Gastrocnemius medialis (tissue), 4 donors: Measurements from ENCODE around the gene RPRD1A. TPM values are rescaled to one million over a fixed set of nuclear protein-coding genes. Genes with fewer than 3 reads are reported as not detected.
A peak's percentile ranks its signal among the peaks of the same experiment; 100 is the strongest.

Experiments used
- ATAC-seq, 2 donors: fragments of 150-250 bp; one replicate each; pipeline ENCODE4 v1.9.1; 2016
- DNase-seq, 2 donors: peaks; one replicate each; pipeline ENCODE4 v3.0.0-alpha.2; 2019
- H3K27ac ChIP-seq, 4 donors: fragments of 200-600 bp; sonication (generic); 1 replicate in 1 of 4; 2 replicates in 3 of 4; pipeline ENCODE4 v1.5.1; 2016 to 2018; ENCODE audit warnings: mild to moderate bottlenecking in 2 of 4, moderate library complexity in 1 of 4
- H3K27me3 ChIP-seq, 3 donors: fragments of 200-600 bp; sonication (generic) in 2 of 3; 1 replicate in 1 of 3; 2 replicates in 2 of 3; pipeline versions ENCODE4 v1.5.1 to v1.6.0; 2016 to 2019; ENCODE audit warnings: mild to moderate bottlenecking in 1 of 3, moderate library complexity in 1 of 3
- H3K36me3 ChIP-seq, 2 donors: fragments of 200-600 bp; sonication (generic) in 1 of 2; one replicate each; pipeline ENCODE4 v1.5.1; 2017 to 2018
- H3K4me1 ChIP-seq, 2 donors: fragments of 200-600 bp; sonication (generic) in 1 of 2; one replicate each; pipeline ENCODE4 v1.5.1; 2016 to 2017; ENCODE audit warnings: mild to moderate bottlenecking in 2 of 2
- H3K4me3 ChIP-seq, 4 donors: fragments of 200-600 bp; sonication (generic) in 3 of 4; 1 replicate in 1 of 4; 2 replicates in 3 of 4; pipeline ENCODE4 v1.5.1; 2016 to 2019; ENCODE audit warnings: mild to moderate bottlenecking in 2 of 4
- H3K9me3 ChIP-seq, 3 donors: fragments of 200-600 bp; sonication (generic) in 2 of 3; 1 replicate in 1 of 3; 2 replicates in 2 of 3; pipeline ENCODE4 v1.5.1; 2016 to 2019
- POLR2A ChIP-seq, 2 donors: fragments of 450-650 bp; IDR thresholded peaks; one replicate each; pipeline ENCODE4 v1.6.1; 2017; ENCODE audit warnings: antibody characterized with exemption in 2 of 2, mild to moderate bottlenecking in 2 of 2, moderate library complexity in 2 of 2
- in situ Hi-C, 4 donors: fragments of 200-750 bp; cut with MboI; loops; one replicate each; pipeline versions ENCODE4 v1.15.0 to v1.8.0; 2017; ENCODE audit warnings: low sequenced_read_pairs in 4 of 4
- intact Hi-C: fragments of 100-400 bp; cut with DNase I; formaldehyde crosslinking; loops from one replicate; pipeline ENCODE4 v1.15.1; 2023; ENCODE audit warnings: low total_unique reads
- total RNA-seq, 4 donors: library from RNA; depleted of rRNA; stranded (reverse); fragments of >200 nt; gene quantifications; one replicate each; pipeline versions ENCODE4 v1.1.0 to v1.2.3, GENCODE V29; 2016
- TF ChIP-seq, protein P1 (sequence below), 5 experiments: fragments of 450-650 bp in 3 of 5; fragments of 200-600 bp in 2 of 5; sonication (generic) in 2 of 5; IDR thresholded peaks in 4 of 5; conservative IDR thresholded peaks in 1 of 5; 1 replicate in 4 of 5; 2 replicates in 1 of 5; pipeline ENCODE4 v1.5.1; 2016 to 2019; ENCODE audit warnings: antibody characterized with exemption in 5 of 5, mild to moderate bottlenecking in 3 of 5, moderate library complexity in 3 of 5

Gene RPRD1A
- total RNA-seq, 4 donors from 2014 or later: 59.6 to 63.8 (median 61.8) TPM

DNA sequence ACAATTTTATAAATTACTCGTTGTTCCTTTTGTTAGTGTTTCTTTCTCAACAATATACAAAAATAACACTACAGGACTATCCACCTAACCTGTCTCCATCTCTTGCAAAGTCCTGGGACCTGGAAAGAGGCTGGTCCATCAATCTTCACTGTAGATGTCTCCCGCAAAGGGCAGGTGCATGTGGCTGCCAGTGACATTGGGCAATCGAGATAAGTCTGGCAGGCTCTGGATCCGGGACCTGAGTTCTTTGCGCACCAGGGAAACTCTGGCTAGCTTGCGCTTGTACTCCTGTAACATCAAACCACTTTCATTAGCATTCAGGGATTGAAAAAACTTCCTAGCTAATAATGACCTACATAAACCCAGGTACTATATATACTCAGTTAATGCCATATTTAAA is 74.3 kb downstream of the RPRD1A start:
- ATAC-seq (peak in 1 of 2 donors; percentile 68), DNase-seq (no peak)
- no peaks in the 10 kb centered on the region for H3K9me3 ChIP-seq
- no peaks in the 10 kb centered on the region for H3K4me1 ChIP-seq
- in situ Hi-C loops: no loop called here
- intact Hi-C loops: no loop called here
- no peak overlapping the region for H3K4me3 ChIP-seq
- H3K27me3 ChIP-seq: no peaks in the 10 kb centered on the region
- H3K36me3 ChIP-seq: peaks cover 0 to 10% of the 10 kb centered on the region in 2 donors
- TF ChIP-seq POLR2A (IDR thresholded peaks at IDR 0.05): no peak
- TF ChIP-seq, protein P1, sequence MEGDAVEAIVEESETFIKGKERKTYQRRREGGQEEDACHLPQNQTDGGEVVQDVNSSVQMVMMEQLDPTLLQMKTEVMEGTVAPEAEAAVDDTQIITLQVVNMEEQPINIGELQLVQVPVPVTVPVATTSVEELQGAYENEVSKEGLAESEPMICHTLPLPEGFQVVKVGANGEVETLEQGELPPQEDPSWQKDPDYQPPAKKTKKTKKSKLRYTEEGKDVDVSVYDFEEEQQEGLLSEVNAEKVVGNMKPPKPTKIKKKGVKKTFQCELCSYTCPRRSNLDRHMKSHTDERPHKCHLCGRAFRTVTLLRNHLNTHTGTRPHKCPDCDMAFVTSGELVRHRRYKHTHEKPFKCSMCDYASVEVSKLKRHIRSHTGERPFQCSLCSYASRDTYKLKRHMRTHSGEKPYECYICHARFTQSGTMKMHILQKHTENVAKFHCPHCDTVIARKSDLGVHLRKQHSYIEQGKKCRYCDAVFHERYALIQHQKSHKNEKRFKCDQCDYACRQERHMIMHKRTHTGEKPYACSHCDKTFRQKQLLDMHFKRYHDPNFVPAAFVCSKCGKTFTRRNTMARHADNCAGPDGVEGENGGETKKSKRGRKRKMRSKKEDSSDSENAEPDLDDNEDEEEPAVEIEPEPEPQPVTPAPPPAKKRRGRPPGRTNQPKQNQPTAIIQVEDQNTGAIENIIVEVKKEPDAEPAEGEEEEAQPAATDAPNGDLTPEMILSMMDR (IDR thresholded peaks at IDR 0.05 in 4 of 5, conservative IDR thresholded peaks at IDR 0.05 in 1 of 5): no peak
- no peak overlapping the region for H3K27ac ChIP-seq

DNA sequence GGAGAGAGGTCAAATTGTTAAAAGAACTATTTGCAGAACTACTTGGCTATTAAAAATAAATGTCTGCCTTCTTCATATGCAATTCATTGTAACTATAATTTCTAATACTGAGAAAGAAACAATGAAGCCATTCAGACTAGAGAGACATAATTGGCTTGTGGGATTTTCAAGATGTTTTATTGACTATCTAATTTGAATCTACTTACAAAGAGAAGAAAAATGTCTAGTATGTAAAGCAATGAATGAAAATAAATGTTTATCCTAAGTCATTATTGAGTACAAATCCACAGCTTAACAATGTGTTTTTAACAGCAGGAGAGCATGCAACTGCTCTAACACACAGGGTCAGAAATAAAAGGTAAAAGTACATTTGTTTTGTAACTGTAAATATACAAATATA is 75.7 kb downstream of the RPRD1A start:
- in situ Hi-C loops: no loop called here
- TF ChIP-seq, protein P1 (IDR thresholded peaks at IDR 0.05 in 4 of 5, conservative IDR thresholded peaks at IDR 0.05 in 1 of 5): no peak
- no peak for TF ChIP-seq POLR2A (IDR thresholded peaks at IDR 0.05)
- no peak overlapping the region for H3K27ac ChIP-seq
- ATAC-seq (no peak), DNase-seq (no peak)
- H3K27me3 ChIP-seq: no peaks in the 10 kb centered on the region
- intact Hi-C loops: no loop called here
- H3K4me1 ChIP-seq: no peaks in the 10 kb centered on the region
- no peak overlapping the region for H3K4me3 ChIP-seq
- peaks cover 0 to 10% of the 10 kb centered on the region in 2 donors for H3K36me3 ChIP-seq
- H3K9me3 ChIP-seq: no peaks in the 10 kb centered on the region

DNA sequence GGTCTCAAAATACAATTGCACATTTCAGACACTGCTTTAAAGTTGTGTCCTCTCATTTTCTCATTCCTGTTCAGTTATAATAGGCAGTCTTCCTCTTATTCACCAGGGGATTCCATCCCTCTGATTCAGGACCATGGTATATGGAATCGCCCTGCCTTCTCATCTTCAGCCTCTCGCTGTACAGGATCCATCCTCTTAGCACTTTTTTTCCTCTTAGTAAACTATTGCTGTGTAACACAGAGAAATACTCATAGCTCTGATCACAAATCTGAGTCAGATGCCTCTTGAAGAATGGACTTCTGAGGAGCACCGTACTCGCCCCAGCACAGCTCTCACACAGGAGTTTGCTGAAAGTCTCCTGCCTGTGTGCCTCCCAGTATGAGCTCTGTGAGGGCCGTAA is 83.5 kb downstream of the RPRD1A start:
- DNase-seq (no peak), ATAC-seq (no peak)
- no peak for TF ChIP-seq POLR2A (IDR thresholded peaks at IDR 0.05)
- TF ChIP-seq, protein P1 (IDR thresholded peaks at IDR 0.05 in 4 of 5, conservative IDR thresholded peaks at IDR 0.05 in 1 of 5): no peak
- in situ Hi-C loops (no loop called here), intact Hi-C loops (no loop called here)
- Histone ChIP-seq H3K4me3 (no peak overlapping the region), H3K27me3 (no peaks in the 10 kb centered on the region), H3K9me3 (no peaks in the 10 kb centered on the region), H3K4me1 (no peaks in the 10 kb centered on the region), H3K36me3 (peaks cover 7 to 30% of the 10 kb centered on the region in 2 donors), H3K27ac (no peak overlapping the region)

DNA sequence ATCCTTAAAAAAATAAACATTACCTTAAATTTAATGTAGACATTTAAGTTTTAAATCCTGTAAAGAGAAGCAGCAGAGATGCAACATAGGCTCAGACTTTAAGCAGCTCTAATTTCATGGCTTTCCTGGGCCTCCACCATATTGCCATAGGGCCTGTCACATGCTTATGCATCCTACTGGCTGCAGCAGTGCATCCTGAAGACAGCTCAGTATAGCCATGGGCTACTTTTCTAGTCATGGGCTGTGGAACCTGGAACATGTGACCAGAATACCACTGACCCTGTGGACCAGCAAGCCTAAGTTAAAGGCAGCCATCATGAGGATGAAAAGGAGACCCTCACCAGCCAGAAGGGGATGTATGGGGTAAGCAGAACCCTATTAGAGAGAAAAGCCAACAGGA is 84.2 kb downstream of the RPRD1A start:
- no peak for ATAC-seq
- Histone ChIP-seq H3K4me1 (no peaks in the 10 kb centered on the region), H3K4me3 (no peak overlapping the region), H3K27ac (no peak overlapping the region), H3K36me3 (peaks cover 7 to 32% of the 10 kb centered on the region in 2 donors), H3K9me3 (no peaks in the 10 kb centered on the region), H3K27me3 (no peaks in the 10 kb centered on the region)
- intact Hi-C loops: no loop called here
- no peak for DNase-seq
- in situ Hi-C loops: no loop called here
- TF ChIP-seq, protein P1 (IDR thresholded peaks at IDR 0.05 in 4 of 5, conservative IDR thresholded peaks at IDR 0.05 in 1 of 5): no peak
- TF ChIP-seq POLR2A (IDR thresholded peaks at IDR 0.05): no peak
